Esophagus squamous epithelium (tissue), 5 donors: ENCODE measurements around the gene HMCN1. TPM values are rescaled to one million over a fixed set of nuclear protein-coding genes. Genes with fewer than 3 reads are reported as not detected.

ENCODE experiments used
- DNase-seq: peaks from one replicate; lab custom pipeline; 2025; lab: John Stamatoyannopoulos, UW
- H3K27ac ChIP-seq, 4 donors: fragments of 200-600 bp; sonication (generic); one replicate each; pipeline ENCODE4 v1.5.1; 2016 to 2019; ENCODE audit warnings: mild to moderate bottlenecking in 1 of 4
- H3K27me3 ChIP-seq, 4 donors: fragments of 200-600 bp; sonication (generic); 1 replicate in 3 of 4; 2 replicates in 1 of 4; pipeline versions ENCODE4 v1.5.1 to v1.6.0; 2017 to 2021; ENCODE audit warnings: antibody characterized with exemption in 1 of 4
- H3K36me3 ChIP-seq, 3 donors: fragments of 200-600 bp; sonication (generic); one replicate each; pipeline ENCODE4 v1.5.1; 2016 to 2019
- H3K4me1 ChIP-seq, 3 donors: fragments of 200-600 bp; sonication (generic); one replicate each; pipeline ENCODE4 v1.5.1; 2017 to 2019
- H3K4me3 ChIP-seq, 4 donors: fragments of 200-600 bp; sonication (generic); 1 replicate in 3 of 4; 2 replicates in 1 of 4; pipeline ENCODE4 v1.5.1; 2016 to 2019; ENCODE audit warnings: mild to moderate bottlenecking in 2 of 4, moderate library complexity in 1 of 4
- H3K9me3 ChIP-seq, 3 donors: fragments of 200-600 bp; sonication (generic); one replicate each; pipeline ENCODE4 v1.5.1; 2016 to 2019
- CTCF ChIP-seq, 6 experiments: fragments of 450-650 bp in 4 of 6; fragments of 200-600 bp in 2 of 6; sonication (generic) in 2 of 6; IDR thresholded peaks; one replicate each; pipeline ENCODE4 v1.5.1; 2016 to 2019; ENCODE audit warnings: antibody characterized with exemption in 6 of 6, mild to moderate bottlenecking in 4 of 6, moderate library complexity in 4 of 6
- POLR2A ChIP-seq, 4 donors: fragments of 450-650 bp; IDR thresholded peaks; one replicate each; pipeline ENCODE4 v1.6.1; 2017; ENCODE audit warnings: antibody characterized with exemption in 4 of 4, mild to moderate bottlenecking in 4 of 4, moderate library complexity in 3 of 4
- WGBS, 2 donors: methylation state at CpG; one replicate each; pipeline ENCODE4 v1.1.5; 2018; 5-methylcytosine and 5-hydroxymethylcytosine counted together
- intact Hi-C: fragments of 100-400 bp; cut with DNase I; formaldehyde crosslinking; loops from one replicate; pipeline ENCODE4 v1.15.0; 2022
- total RNA-seq, 4 donors: library from RNA; depleted of rRNA; stranded (reverse); fragments of >200 nt; gene quantifications; one replicate each; pipeline ENCODE4 v1.1.0, GENCODE V29; 2016
- donor health status: DM: yes; HTN: yes; CAD: no.

Gene HMCN1
- total RNA-seq, 4 donors from 2014 or later = 0.49 to 6.7 (median 3.3) TPM

GRCh38 chr1:186236921-186237320, 502.7 kb downstream of the HMCN1 start:
- DNase-seq = no peak
- 41 to 54% methylated on average over 3 of the region's 3 CpGs for WGBS, 2 donors

DNA sequence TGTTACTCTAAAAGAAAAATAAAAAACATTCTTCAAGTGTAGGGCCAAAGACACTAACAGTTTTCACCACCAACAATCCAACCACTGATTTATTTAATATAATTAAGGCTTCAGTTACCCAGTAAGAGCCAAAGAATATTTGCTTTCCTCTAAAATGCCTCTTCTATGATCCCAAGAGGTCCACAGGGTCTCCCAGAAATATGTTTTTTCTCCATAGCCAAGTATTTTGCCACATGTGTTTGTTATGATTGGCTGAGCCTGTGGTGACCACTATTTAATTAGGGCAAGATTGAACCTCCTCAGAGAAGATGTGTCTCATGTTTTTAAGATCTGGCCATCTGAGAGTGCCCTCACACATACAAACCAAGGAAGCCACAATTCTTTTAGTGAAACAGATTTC, 505.0 kb downstream of the HMCN1 start:
- H3K27ac ChIP-seq = no peak overlapping the region
- intact Hi-C loops = no loop called here

More at GRCh38 chr1:186236921-186237320, 502.7 kb downstream of the HMCN1 start:
- Histone ChIP-seq H3K27me3 (no peaks in the 10 kb centered on the region), H3K9me3 (no peaks in the 10 kb centered on the region), H3K36me3 (no peaks in the 10 kb centered on the region), H3K4me3 (no peak overlapping the region), H3K27ac (no peak overlapping the region), H3K4me1 (no peaks in the 10 kb centered on the region)
- intact Hi-C loops = no loop called here
- TF ChIP-seq POLR2A (IDR thresholded peaks at IDR 0.05) (no peak), CTCF (IDR thresholded peaks at IDR 0.05) (no peak)

GRCh38 chr1:186240436-186240835, 506.2 kb downstream of the HMCN1 start:
- 88 to 100% methylated on average over 1 of the region's 1 CpG for WGBS, 2 donors
- Histone ChIP-seq H3K27ac (no peak overlapping the region), H3K27me3 (no peaks in the 10 kb centered on the region), H3K9me3 (no peaks in the 10 kb centered on the region), H3K4me1 (no peaks in the 10 kb centered on the region), H3K4me3 (no peak overlapping the region), H3K36me3 (no peaks in the 10 kb centered on the region)
- intact Hi-C loops = no loop called here
- no peak for DNase-seq
- no peak for TF ChIP-seq POLR2A (IDR thresholded peaks at IDR 0.05)
- TF ChIP-seq CTCF (IDR thresholded peaks at IDR 0.05) = no peak

More for the DNA sequence above, 505.0 kb downstream of the HMCN1 start:
- DNase-seq = no peak
- H3K4me3 ChIP-seq = no peak overlapping the region
- H3K4me1 ChIP-seq = no peaks in the 10 kb centered on the region
- no peaks in the 10 kb centered on the region for H3K27me3 ChIP-seq
- TF ChIP-seq POLR2A (IDR thresholded peaks at IDR 0.05) = no peak
- TF ChIP-seq CTCF (IDR thresholded peaks at IDR 0.05) = no peak
- H3K36me3 ChIP-seq = no peaks in the 10 kb centered on the region
- no peaks in the 10 kb centered on the region for H3K9me3 ChIP-seq
